ENCODE data around the gene AHI1.

The AHI1 gene

GRCh38 chr6:135434095-135434494 lies 63.4 kb downstream of the AHI1 start:
- no peak for TF ChIP-seq CTCF (IDR thresholded peaks at IDR 0.05; ENCODE audit: extremely low read depth, missing control alignments)
- DNase-seq (ENCODE audit: low spot score): no peak

DNA sequence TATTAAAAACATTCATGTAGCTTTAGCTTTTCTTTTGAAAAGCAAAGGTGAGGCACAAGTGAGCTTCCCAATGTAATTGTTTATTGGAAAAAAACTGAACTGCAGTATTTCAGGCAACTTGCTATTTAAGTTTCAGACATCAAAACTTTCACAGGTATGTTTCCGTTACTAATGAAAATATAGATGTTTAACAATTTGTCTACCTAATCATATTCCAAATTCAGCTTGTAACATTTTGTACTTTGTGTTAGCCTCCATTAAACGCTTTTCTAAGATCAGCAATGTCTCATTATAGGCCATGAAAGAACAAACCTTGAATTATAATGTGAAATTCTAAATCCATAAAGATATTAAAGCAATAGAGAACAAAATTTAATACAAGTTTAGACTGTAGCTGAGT lies 69.5 kb downstream of the AHI1 start:
- TF ChIP-seq CTCF (IDR thresholded peaks at IDR 0.05; ENCODE audit: extremely low read depth, missing control alignments): no peak

DNA sequence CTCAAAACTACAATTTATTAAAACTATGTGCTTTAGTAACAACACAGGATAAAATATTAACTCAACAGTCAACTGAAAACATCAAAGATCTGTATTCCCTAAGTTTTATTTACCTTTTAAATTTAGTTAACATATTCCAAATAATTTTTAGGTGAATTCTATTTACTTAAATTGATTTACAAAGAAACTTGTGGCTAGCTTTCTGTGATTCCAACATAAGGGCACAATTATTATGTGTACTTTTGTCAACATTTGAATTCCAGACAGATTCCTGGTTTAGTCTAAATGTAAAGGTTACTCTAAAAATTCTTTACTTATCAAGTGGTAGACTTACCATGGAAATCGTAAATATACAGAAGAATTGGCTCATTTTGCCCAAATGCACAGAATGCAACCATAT lies 70.7 kb downstream of the AHI1 start:
- no peak for TF ChIP-seq CTCF (IDR thresholded peaks at IDR 0.05; ENCODE audit: extremely low read depth, missing control alignments)
- no peak for DNase-seq (ENCODE audit: low spot score)

More for the DNA sequence above, 69.5 kb downstream of the AHI1 start:
- no peak for DNase-seq (ENCODE audit: low spot score)

GRCh38 chr6:135424385-135424784 lies 73.2 kb downstream of the AHI1 start:
- no peak for TF ChIP-seq CTCF (IDR thresholded peaks at IDR 0.05; ENCODE audit: extremely low read depth, missing control alignments)
- no peak for DNase-seq (ENCODE audit: low spot score)

- DNase-seq (ENCODE audit: low spot score): peak; percentile 43
- TF ChIP-seq CTCF (IDR thresholded peaks at IDR 0.05; ENCODE audit: extremely low read depth, missing control alignments): peak; percentile 48
These were observed 73.9 kb downstream of the AHI1 start for GRCh38 chr6:135423649-135424128.

GRCh38 chr6:135419162-135419561 lies 78.4 kb downstream of the AHI1 start:
- TF ChIP-seq CTCF (IDR thresholded peaks at IDR 0.05; ENCODE audit: extremely low read depth, missing control alignments): no peak
- DNase-seq (ENCODE audit: low spot score): no peak

DNA sequence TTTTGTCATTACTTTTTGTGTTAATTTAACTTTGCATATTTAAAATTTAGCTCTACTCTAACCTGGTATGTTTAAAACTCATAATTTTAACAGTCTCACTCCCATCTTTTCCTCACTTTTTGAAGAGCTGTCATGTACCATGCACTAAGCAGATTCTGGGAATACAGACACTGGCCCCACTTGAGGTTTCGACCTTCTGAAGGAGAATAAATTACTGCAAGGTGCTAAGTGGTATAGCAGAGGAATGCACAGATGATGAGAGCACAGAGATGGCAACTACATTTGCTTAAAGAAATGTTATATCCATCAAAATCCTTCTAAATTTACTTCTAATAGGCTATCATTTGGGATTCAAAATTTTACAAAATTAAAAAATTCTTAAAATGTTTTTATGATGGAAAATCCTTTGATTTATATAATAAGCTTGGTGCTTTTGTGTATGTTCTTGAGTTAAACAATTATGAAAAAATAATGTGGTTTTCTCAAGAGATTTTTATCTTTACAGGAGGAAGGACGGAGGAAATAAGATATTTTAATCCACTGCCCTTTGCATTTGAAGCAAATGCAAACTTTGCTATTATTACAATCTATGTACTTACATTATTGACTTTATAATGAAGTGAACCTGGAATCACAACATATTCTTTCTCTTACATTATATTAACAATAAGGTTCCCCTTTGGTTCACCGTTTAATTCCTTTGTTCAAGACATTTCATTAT lies 79.3 kb downstream of the AHI1 start:
- TF ChIP-seq CTCF (IDR thresholded peaks at IDR 0.05; ENCODE audit: extremely low read depth, missing control alignments): no peak
- no peak for DNase-seq (ENCODE audit: low spot score)
